ENCODE results near the gene PPIB.

DNA sequence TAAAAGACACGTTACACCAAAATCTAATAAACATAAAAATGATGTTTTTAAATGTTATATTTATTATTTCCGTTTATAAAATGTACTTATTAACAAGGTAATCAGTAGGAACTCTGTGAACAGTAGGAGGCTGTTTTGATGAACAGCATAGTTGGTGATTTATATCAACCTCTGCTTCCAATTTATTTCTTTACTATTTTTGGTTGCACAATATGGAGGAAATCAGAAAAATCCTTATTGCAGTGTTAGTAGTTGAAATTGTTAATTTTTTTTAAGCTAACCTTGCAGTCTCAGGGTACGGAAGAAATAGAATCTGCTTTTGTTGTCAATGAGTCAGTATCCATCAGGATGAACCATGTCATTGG, 16.3 kb downstream of the PPIB start:
- TF ChIP-seq EZH2 (IDR thresholded peaks at IDR 0.05; ENCODE audit: low read length) = no peak
- TF ChIP-seq, protein P1, sequence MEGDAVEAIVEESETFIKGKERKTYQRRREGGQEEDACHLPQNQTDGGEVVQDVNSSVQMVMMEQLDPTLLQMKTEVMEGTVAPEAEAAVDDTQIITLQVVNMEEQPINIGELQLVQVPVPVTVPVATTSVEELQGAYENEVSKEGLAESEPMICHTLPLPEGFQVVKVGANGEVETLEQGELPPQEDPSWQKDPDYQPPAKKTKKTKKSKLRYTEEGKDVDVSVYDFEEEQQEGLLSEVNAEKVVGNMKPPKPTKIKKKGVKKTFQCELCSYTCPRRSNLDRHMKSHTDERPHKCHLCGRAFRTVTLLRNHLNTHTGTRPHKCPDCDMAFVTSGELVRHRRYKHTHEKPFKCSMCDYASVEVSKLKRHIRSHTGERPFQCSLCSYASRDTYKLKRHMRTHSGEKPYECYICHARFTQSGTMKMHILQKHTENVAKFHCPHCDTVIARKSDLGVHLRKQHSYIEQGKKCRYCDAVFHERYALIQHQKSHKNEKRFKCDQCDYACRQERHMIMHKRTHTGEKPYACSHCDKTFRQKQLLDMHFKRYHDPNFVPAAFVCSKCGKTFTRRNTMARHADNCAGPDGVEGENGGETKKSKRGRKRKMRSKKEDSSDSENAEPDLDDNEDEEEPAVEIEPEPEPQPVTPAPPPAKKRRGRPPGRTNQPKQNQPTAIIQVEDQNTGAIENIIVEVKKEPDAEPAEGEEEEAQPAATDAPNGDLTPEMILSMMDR (optimal IDR thresholded peaks at IDR 0.05 in 1 of 3, IDR thresholded peaks at IDR 0.05 in 1 of 3, conservative IDR thresholded peaks at IDR 0.05 in 1 of 3; ENCODE audit: extremely low read depth in 1 of 3, insufficient read depth in 2 of 3, low read length in 3 of 3) = no peak
